OCI-LY3 (cell line): ENCODE measurements around the gene PTPRN2.

Source experiments
- H2AFZ ChIP-seq: fragments of 200-600, 300-600 bp; shearing (Covaris generic); 2 replicates; pipeline ENCODE4 v1.6.0; 2014; ENCODE audit warnings: antibody characterized with exemption, low read depth, low read length
- H3K27ac ChIP-seq: fragments of 200-600, 300-600 bp; sonication (generic); 2 replicates; pipeline ENCODE4 v1.5.1; 2014; ENCODE audit warnings: mild to moderate bottlenecking, low read length, moderate library complexity, mixed read lengths
- H3K27me3 ChIP-seq: fragments of 200-600, 300-600 bp; sonication (generic); 2 replicates; pipeline ENCODE4 v1.6.1; 2014; ENCODE audit warnings: low read depth, low read length, mixed read lengths
- H3K36me3 ChIP-seq: fragments of 200-600, 300-600 bp; sonication (generic); replicated peaks from 2 replicates; pipeline ENCODE3; 2014; ENCODE audit warnings: low read depth, low read length, mixed read lengths
- H3K4me1 ChIP-seq: fragments of 300-600, 200-600 bp; sonication (generic); 2 replicates; pipeline ENCODE4 v1.6.1; 2014; ENCODE audit warnings: low read length, mixed read lengths
- H3K4me2 ChIP-seq: fragments of 200-600, 300-600 bp; sonication (generic); 2 replicates; pipeline ENCODE4 v1.6.1; 2014; ENCODE audit warnings: low read length, mixed read lengths
- H3K4me3 ChIP-seq: fragments of 300-600, 200-600 bp; sonication (generic); 2 replicates; pipeline ENCODE4 v1.5.1; 2014; ENCODE audit warnings: antibody characterized with exemption, mild to moderate bottlenecking, low read length, moderate library complexity
- H3K79me2 ChIP-seq: fragments of 300-600, 200-600 bp; shearing (Covaris generic); 2 replicates; pipeline ENCODE4 v1.6.1; 2014; ENCODE audit warnings: mild to moderate bottlenecking, low read length, mixed read lengths
- H3K9ac ChIP-seq: fragments of 300-600, 200-600 bp; shearing (Covaris generic); 2 replicates; pipeline ENCODE4 v1.6.0; 2014; ENCODE audit warnings: mild to moderate bottlenecking, low read length, moderate library complexity
- H3K9me3 ChIP-seq: fragments of 200-600, 300-600 bp; shearing (Covaris generic); 2 replicates; pipeline ENCODE4 v1.6.1; 2014; ENCODE audit warnings: low read length, mixed read lengths; ENCODE audit not compliant: insufficient read depth
- H4K20me1 ChIP-seq: fragments of 200-600, 300-600 bp; sonication (generic); 2 replicates; pipeline ENCODE4 v1.6.1; 2016; ENCODE audit warnings: low read length, mixed read lengths; ENCODE audit not compliant: insufficient read depth
- EZH2phosphoT487 ChIP-seq: fragments of 200-600 bp; shearing (Covaris generic); IDR thresholded peaks from 2 replicates; pipeline ENCODE4 v1.6.1; 2018; ENCODE audit warnings: antibody characterized with exemption, mixed run types, low read depth
- TF ChIP-seq, protein P1 (sequence below): fragments of 200-600, 300-600 bp; sonication (generic); IDR thresholded peaks from 2 replicates; pipeline ENCODE4 v1.5.1; 2014; ENCODE audit warnings: antibody characterized with exemption, low read length, low read depth

PTPRN2 gene

DNA sequence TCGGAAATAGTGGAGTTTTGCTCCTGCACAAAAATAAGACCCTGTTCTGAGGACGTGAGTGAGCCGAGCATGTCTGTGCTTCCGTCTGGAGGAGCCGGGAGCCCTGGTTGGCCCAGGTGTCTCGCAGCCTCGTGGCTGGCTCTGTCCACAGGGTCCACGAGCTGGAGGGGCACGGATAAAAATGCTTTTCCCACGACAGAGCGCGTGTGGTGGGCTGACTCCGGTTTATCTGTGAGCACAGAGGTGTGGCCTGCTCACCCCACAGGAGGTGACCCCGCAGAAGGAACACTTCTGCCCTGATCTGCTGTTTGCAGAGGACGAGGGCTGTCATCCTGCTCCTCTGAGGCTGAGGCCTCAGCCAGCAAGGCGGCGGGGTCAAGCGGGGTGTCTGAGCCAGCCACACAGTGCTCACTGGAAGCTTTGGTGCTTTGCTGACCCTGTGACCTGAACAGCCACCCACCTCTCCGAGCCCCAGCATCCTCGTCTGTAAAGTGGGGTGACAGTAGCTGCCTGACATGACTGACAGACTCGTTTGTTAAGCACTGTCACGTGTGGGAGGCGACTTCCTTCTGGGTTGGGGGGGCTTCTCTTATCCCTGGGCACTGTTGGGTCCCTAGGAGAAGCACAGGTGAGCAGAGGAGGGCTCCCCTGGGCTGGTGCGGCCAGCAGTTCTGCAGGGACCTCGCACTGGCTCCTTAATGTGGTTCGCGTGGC, 1088.3 kb downstream of the PTPRN2 start:
- no peak overlapping the region for H3K27ac ChIP-seq
- no peaks in the 10 kb centered on the region for H3K79me2 ChIP-seq
- no peaks in the 10 kb centered on the region for H3K36me3 ChIP-seq
- H3K9me3 ChIP-seq, result no peaks in the 10 kb centered on the region
- H3K4me1 ChIP-seq, result peaks cover 19% of the 10 kb centered on the region
- no peaks in the 10 kb centered on the region for H4K20me1 ChIP-seq
- H3K27me3 ChIP-seq, result no peaks in the 10 kb centered on the region
- H3K4me3 ChIP-seq, result no peak overlapping the region
- TF ChIP-seq EZH2phosphoT487, result no peak
- TF ChIP-seq, protein P1, sequence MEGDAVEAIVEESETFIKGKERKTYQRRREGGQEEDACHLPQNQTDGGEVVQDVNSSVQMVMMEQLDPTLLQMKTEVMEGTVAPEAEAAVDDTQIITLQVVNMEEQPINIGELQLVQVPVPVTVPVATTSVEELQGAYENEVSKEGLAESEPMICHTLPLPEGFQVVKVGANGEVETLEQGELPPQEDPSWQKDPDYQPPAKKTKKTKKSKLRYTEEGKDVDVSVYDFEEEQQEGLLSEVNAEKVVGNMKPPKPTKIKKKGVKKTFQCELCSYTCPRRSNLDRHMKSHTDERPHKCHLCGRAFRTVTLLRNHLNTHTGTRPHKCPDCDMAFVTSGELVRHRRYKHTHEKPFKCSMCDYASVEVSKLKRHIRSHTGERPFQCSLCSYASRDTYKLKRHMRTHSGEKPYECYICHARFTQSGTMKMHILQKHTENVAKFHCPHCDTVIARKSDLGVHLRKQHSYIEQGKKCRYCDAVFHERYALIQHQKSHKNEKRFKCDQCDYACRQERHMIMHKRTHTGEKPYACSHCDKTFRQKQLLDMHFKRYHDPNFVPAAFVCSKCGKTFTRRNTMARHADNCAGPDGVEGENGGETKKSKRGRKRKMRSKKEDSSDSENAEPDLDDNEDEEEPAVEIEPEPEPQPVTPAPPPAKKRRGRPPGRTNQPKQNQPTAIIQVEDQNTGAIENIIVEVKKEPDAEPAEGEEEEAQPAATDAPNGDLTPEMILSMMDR, result no peak
- H3K4me2 ChIP-seq, result no peak overlapping the region
- no peak overlapping the region for H2AFZ ChIP-seq
- H3K9ac ChIP-seq, result no peak overlapping the region

DNA sequence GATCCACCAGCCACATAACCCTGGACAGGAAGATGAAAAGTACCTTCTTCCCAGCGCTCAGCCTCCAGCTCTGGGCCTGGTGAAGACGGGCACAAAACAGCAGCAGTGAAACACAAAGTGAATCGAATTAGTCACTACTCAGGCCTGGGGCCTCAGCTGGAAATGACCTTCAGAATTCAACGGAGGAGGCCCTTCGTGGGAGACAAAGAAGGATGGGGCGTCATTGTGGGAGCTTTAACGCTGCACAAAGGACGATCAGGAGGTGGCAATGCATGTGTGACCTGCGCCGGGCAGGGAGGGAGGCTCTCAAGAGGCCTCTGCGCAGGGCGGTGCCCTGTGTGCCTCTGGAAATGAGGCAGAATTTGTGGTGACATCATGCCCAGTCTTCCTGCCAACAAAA, 1089.0 kb downstream of the PTPRN2 start:
- H3K4me1 ChIP-seq, result peaks cover 19% of the 10 kb centered on the region
- TF ChIP-seq, protein P1, result no peak
- no peak overlapping the region for H3K9ac ChIP-seq
- H2AFZ ChIP-seq, result no peak overlapping the region
- H3K36me3 ChIP-seq, result no peaks in the 10 kb centered on the region
- no peaks in the 10 kb centered on the region for H3K9me3 ChIP-seq
- H4K20me1 ChIP-seq, result no peaks in the 10 kb centered on the region
- no peaks in the 10 kb centered on the region for H3K79me2 ChIP-seq
- peaks cover 1% of the 10 kb centered on the region; the same call in 1 of the 2 replicates for H3K27me3 ChIP-seq
- no peak overlapping the region for H3K4me2 ChIP-seq
- H3K4me3 ChIP-seq, result no peak overlapping the region
- no peak overlapping the region for H3K27ac ChIP-seq

DNA sequence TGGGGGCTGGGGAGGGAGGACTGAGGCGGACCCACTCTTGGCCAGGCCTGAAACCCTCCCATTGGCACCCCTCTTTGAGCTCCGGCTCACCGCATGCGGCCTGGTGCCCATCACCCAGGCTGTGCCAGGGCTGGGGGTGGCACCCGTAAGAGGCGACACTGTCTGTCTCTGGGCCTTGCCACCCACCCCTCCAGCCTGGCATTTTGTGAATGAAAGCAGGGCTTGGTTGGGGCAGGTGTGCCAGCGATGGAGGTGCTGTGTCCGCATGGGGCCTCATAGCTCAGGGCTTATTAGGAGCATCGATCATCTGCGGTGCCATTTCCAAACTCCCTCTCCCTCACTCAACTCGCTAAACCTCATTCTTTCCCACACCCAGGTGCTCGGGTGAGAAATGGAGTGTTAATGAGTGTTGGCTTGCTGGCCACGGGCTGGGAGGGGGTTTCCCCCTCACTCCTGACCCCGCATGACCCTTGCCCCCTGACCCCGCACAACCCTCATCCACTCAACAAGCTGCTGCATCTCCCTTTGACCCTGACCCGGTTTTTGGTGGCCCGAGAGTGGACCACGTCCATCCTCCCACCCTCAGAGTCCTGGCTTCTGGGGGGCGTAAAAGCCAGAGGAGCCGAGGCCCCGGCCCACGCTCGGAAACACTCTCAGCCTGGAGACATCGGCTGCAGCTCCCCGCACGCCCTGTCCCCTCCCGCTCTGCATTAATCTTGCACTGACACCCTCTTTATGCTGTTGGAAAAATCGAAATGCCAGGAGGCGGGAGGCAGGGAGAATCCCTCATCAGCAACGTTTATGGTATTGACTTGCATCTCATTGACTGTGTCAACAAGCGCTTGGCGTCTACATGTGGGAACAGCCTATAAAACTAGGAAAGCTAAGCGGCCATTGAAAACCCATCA, 1089.6 kb downstream of the PTPRN2 start:
- Histone ChIP-seq H3K9ac (no peak overlapping the region), H3K27ac (no peak overlapping the region), H2AFZ (no peak overlapping the region), H3K9me3 (no peaks in the 10 kb centered on the region), H3K4me3 (no peak overlapping the region), H3K4me1 (peaks cover 19% of the 10 kb centered on the region), H3K27me3 (peaks cover 8% of the 10 kb centered on the region; the same call in 1 of the 2 replicates), H3K79me2 (no peaks in the 10 kb centered on the region), H3K4me2 (no peak overlapping the region), H3K36me3 (no peaks in the 10 kb centered on the region), H4K20me1 (no peaks in the 10 kb centered on the region)
- TF ChIP-seq EZH2phosphoT487, result no peak
- TF ChIP-seq, protein P1, result no peak

DNA sequence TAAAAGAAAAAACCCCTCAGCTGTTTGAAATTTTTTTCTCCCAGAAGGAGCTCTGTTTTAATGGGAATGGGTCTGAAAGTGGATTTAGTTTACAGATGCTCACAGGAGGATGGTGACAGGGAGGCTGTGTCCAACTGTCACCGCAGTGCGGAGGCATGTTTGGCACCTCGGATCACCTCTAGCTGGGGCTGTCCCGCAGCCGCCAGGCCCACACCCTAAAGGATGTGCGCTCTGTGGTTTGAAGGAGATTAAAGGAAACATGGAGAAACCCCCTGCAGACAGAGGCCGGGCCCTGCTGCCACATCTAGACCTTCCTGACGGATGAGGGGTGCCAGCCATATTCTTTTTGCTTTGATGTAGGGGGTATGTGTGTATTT, 1090.3 kb downstream of the PTPRN2 start:
- peaks cover 14% of the 10 kb centered on the region; the same call in 1 of the 2 replicates for H3K27me3 ChIP-seq
- H2AFZ ChIP-seq, result no peak overlapping the region
- H3K4me2 ChIP-seq, result no peak overlapping the region
- no peaks in the 10 kb centered on the region for H3K79me2 ChIP-seq
- H3K36me3 ChIP-seq, result no peaks in the 10 kb centered on the region
- H3K9ac ChIP-seq, result no peak overlapping the region
- H4K20me1 ChIP-seq, result no peaks in the 10 kb centered on the region
- no peak overlapping the region for H3K4me3 ChIP-seq
- 0 out of 2 replicates have a peak, but pooled peaks cover under 1% of the 10 kb centered on the region for H3K9me3 ChIP-seq
- H3K4me1 ChIP-seq, result peaks cover 19% of the 10 kb centered on the region
- TF ChIP-seq EZH2phosphoT487, result no peak
- TF ChIP-seq, protein P1, result no peak
- no peak overlapping the region for H3K27ac ChIP-seq
